OCI-LY3 (cell line): Measurements from ENCODE around the gene PNPLA2.

Source experiments
- H2AFZ ChIP-seq: fragments of 200-600, 300-600 bp; shearing (Covaris generic); 2 replicates; pipeline ENCODE4 v1.6.0; 2014; ENCODE audit warnings: antibody characterized with exemption, low read depth, low read length
- H3K27ac ChIP-seq: fragments of 200-600, 300-600 bp; sonication (generic); 2 replicates; pipeline ENCODE4 v1.5.1; 2014; ENCODE audit warnings: mild to moderate bottlenecking, low read length, moderate library complexity, mixed read lengths
- H3K27me3 ChIP-seq: fragments of 200-600, 300-600 bp; sonication (generic); 2 replicates; pipeline ENCODE4 v1.6.1; 2014; ENCODE audit warnings: low read depth, low read length, mixed read lengths
- H3K36me3 ChIP-seq: fragments of 200-600, 300-600 bp; sonication (generic); replicated peaks from 2 replicates; pipeline ENCODE3; 2014; ENCODE audit warnings: low read depth, low read length, mixed read lengths
- H3K4me1 ChIP-seq: fragments of 300-600, 200-600 bp; sonication (generic); 2 replicates; pipeline ENCODE4 v1.6.1; 2014; ENCODE audit warnings: low read length, mixed read lengths
- H3K4me2 ChIP-seq: fragments of 200-600, 300-600 bp; sonication (generic); 2 replicates; pipeline ENCODE4 v1.6.1; 2014; ENCODE audit warnings: low read length, mixed read lengths
- H3K4me3 ChIP-seq: fragments of 300-600, 200-600 bp; sonication (generic); 2 replicates; pipeline ENCODE4 v1.5.1; 2014; ENCODE audit warnings: antibody characterized with exemption, mild to moderate bottlenecking, low read length, moderate library complexity
- H3K79me2 ChIP-seq: fragments of 300-600, 200-600 bp; shearing (Covaris generic); 2 replicates; pipeline ENCODE4 v1.6.1; 2014; ENCODE audit warnings: mild to moderate bottlenecking, low read length, mixed read lengths
- H3K9ac ChIP-seq: fragments of 300-600, 200-600 bp; shearing (Covaris generic); 2 replicates; pipeline ENCODE4 v1.6.0; 2014; ENCODE audit warnings: mild to moderate bottlenecking, low read length, moderate library complexity
- H3K9me3 ChIP-seq: fragments of 200-600, 300-600 bp; shearing (Covaris generic); 2 replicates; pipeline ENCODE4 v1.6.1; 2014; ENCODE audit warnings: low read length, mixed read lengths; ENCODE audit not compliant: insufficient read depth
- H4K20me1 ChIP-seq: fragments of 200-600, 300-600 bp; sonication (generic); 2 replicates; pipeline ENCODE4 v1.6.1; 2016; ENCODE audit warnings: low read length, mixed read lengths; ENCODE audit not compliant: insufficient read depth
- EZH2phosphoT487 ChIP-seq: fragments of 200-600 bp; shearing (Covaris generic); IDR thresholded peaks from 2 replicates; pipeline ENCODE4 v1.6.1; 2018; ENCODE audit warnings: antibody characterized with exemption, mixed run types, low read depth
- TF ChIP-seq, protein P1 (sequence below): fragments of 200-600, 300-600 bp; sonication (generic); IDR thresholded peaks from 2 replicates; pipeline ENCODE4 v1.5.1; 2014; ENCODE audit warnings: antibody characterized with exemption, low read length, low read depth

The PNPLA2 gene

GRCh38 chr11:792873-793272 is 25.8 kb upstream of the PNPLA2 start:
- peaks cover 11% of the 10 kb centered on the region; the same call in 1 of the 2 replicates for H4K20me1 ChIP-seq
- TF ChIP-seq EZH2phosphoT487: no peak
- TF ChIP-seq, protein P1, sequence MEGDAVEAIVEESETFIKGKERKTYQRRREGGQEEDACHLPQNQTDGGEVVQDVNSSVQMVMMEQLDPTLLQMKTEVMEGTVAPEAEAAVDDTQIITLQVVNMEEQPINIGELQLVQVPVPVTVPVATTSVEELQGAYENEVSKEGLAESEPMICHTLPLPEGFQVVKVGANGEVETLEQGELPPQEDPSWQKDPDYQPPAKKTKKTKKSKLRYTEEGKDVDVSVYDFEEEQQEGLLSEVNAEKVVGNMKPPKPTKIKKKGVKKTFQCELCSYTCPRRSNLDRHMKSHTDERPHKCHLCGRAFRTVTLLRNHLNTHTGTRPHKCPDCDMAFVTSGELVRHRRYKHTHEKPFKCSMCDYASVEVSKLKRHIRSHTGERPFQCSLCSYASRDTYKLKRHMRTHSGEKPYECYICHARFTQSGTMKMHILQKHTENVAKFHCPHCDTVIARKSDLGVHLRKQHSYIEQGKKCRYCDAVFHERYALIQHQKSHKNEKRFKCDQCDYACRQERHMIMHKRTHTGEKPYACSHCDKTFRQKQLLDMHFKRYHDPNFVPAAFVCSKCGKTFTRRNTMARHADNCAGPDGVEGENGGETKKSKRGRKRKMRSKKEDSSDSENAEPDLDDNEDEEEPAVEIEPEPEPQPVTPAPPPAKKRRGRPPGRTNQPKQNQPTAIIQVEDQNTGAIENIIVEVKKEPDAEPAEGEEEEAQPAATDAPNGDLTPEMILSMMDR: no peak
- no peak overlapping the region for H3K27ac ChIP-seq
- H3K4me1 ChIP-seq: peaks cover 17% of the 10 kb centered on the region
- no peaks in the 10 kb centered on the region for H3K9me3 ChIP-seq
- H3K36me3 ChIP-seq: peaks cover 3% of the 10 kb centered on the region
- H3K4me3 ChIP-seq: no peak overlapping the region
- no peaks in the 10 kb centered on the region for H3K27me3 ChIP-seq
- peaks cover 34% of the 10 kb centered on the region for H3K79me2 ChIP-seq
- no peak overlapping the region for H3K9ac ChIP-seq
- no peak overlapping the region for H3K4me2 ChIP-seq
- H2AFZ ChIP-seq: no peak overlapping the region

DNA sequence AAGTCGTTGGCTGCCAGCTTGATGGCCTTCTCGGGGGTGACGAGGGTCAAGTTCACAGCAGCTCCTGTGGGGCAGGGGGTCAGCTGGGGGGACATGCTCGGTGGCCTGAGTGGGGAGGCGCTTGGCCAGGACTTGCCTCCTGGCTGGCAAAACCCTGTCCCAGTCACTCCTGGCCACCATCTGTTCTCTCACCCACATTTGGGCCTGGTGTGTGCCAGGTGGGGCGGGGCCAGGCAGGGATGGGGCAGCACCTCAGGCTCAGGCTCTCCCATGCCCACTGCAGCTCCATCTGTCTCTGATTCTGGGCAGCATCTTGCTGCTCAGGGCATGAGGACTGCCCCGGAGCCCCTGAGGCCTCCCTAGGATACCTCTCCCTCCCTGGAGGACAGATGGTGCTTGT is 25.2 kb upstream of the PNPLA2 start:
- Histone ChIP-seq H3K27me3 (no peaks in the 10 kb centered on the region), H3K9ac (no peak overlapping the region), H4K20me1 (peaks cover 11% of the 10 kb centered on the region; the same call in 1 of the 2 replicates), H3K4me3 (no peak overlapping the region), H3K27ac (no peak overlapping the region), H3K4me1 (peaks cover 14% of the 10 kb centered on the region), H3K4me2 (no peak overlapping the region), H3K36me3 (peaks cover 3% of the 10 kb centered on the region), H2AFZ (no peak overlapping the region), H3K79me2 (peaks cover 34% of the 10 kb centered on the region), H3K9me3 (no peaks in the 10 kb centered on the region)
- no peak for TF ChIP-seq EZH2phosphoT487
- TF ChIP-seq, protein P1: no peak

DNA sequence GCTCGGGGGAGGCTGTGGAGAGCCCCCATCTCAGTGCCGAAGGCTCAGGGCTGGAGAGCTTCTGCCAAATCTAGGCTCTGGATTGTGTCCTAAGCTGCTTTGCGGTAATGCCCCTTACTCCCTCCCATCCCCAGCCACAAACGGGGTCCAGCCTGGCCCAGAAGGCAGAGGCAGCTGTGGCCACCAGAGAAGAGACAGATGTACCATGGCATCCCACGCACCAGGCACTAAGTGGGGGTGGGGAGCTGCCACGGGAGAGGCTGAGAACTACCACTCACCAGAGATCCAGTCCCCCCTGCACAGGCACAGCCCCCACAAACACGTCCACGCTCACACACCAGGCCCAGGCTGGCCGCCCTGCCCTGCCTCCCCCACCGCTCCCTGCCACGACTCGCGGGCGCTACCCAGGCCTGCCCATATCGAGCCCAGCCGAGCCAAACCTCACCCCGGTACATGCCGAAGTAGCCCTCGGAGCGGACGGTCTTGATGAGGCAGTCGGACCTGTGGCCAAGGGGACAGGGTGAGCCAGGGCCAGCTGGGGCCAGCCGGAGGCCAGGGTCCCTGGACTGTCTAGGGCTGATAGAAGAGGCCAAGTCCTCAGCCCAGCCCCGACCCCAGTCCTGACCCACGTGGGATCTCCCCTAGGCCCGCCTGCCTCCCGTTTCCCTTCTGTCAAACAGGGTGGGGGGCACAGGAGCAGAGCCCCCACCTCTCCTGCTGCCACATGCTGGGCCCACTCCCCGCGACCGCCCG is 24.5 kb upstream of the PNPLA2 start:
- Histone ChIP-seq H3K36me3 (peaks cover 3% of the 10 kb centered on the region), H3K27ac (no peak overlapping the region), H3K4me2 (peak overlapping the region; percentile 98; the same call in 1 of the 2 replicates), H2AFZ (no peak overlapping the region), H3K4me3 (peak overlapping the region; percentile 92; the same call in 1 of the 2 replicates), H3K4me1 (peaks cover 14% of the 10 kb centered on the region), H3K27me3 (no peaks in the 10 kb centered on the region), H3K9ac (no peak overlapping the region), H3K9me3 (no peaks in the 10 kb centered on the region), H3K79me2 (peaks cover 34% of the 10 kb centered on the region), H4K20me1 (peaks cover 11% of the 10 kb centered on the region; the same call in 1 of the 2 replicates)
- no peak for TF ChIP-seq EZH2phosphoT487
- TF ChIP-seq, protein P1: no peak

DNA sequence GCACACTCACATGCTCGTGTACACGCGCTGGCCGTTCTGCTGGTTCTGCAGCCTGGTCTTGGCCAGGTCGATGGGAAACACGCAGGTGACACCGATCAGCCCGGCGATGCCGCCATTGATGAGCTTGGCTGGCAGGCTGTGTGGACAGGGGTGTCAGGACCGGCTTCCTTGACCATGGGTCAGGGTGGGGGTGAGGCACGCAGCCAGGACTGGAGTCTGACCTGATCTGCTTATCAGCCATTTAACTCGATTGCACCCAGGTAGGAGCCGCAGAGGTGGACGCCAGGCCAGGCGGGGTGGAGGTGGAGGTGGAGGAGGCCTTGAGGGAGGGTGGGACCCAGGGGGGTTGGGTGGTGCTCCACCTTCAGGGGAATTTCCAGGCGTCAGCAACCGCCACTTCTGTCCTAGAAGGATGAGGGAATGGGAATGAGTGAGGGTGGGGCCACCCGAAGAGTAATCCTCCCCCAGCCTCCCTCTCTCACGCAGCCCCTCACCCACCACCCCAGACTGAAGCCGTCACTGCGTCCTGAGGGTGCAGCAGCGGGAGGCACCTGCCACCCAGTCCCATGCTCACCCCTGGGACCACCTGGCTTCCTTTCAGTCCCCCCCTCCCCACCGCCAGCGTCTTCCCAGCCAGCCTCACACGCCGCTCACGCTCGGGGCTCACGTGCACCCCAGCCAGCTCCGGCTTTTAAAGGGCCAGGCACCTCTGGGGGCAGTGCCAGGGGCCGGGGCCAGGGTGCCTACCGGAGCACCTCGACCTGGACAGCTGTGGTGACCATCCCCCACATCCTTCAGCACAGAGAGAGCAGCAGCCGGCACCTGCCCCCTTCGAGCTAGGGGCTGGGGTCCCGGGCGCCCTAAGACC is 23.7 kb upstream of the PNPLA2 start:
- Histone ChIP-seq H4K20me1 (peaks cover 11% of the 10 kb centered on the region; the same call in 1 of the 2 replicates), H3K79me2 (peaks cover 34% of the 10 kb centered on the region), H3K9me3 (no peaks in the 10 kb centered on the region), H3K4me3 (peak overlapping the region; percentile 92), H3K4me2 (peak overlapping the region; percentile 98), H3K9ac (peak overlapping the region; percentile 87), H2AFZ (no peak overlapping the region), H3K4me1 (peaks cover 14% of the 10 kb centered on the region), H3K36me3 (peaks cover 3% of the 10 kb centered on the region), H3K27me3 (no peaks in the 10 kb centered on the region), H3K27ac (peak overlapping the region; percentile 60)
- TF ChIP-seq, protein P1: no peak
- TF ChIP-seq EZH2phosphoT487: no peak
